SU-DHL-6 (cell line): ENCODE data around the gene IFIT3.

ENCODE experiments used
- H2AFZ ChIP-seq: fragments of 200-600 bp; sonication (generic); 2 replicates; pipeline ENCODE4 v1.6.1; 2014; ENCODE audit warnings: low read depth, mild to moderate bottlenecking, moderate library complexity, mixed read lengths, antibody characterized with exemption, low read length; ENCODE audit not compliant: severe bottlenecking
- H3F3A ChIP-seq: fragments of 200-600 bp; shearing (Covaris generic); 2 replicates; pipeline ENCODE4 v1.6.0; 2016; ENCODE audit warnings: antibody characterized with exemption, mild to moderate bottlenecking; ENCODE audit not compliant: insufficient read depth
- H3K27ac ChIP-seq: fragments of 200-600 bp; sonication (generic); 2 replicates; pipeline ENCODE4 v1.5.1; 2016; ENCODE audit warnings: low read depth, mild to moderate bottlenecking, low read length, moderate library complexity, mixed read lengths
- H3K27me3 ChIP-seq: fragments of 200-600 bp; sonication (generic), shearing (Covaris generic); 2 replicates; pipeline ENCODE4 v1.6.0; 2014; ENCODE audit warnings: mild to moderate bottlenecking, low read length
- H3K36me3 ChIP-seq: fragments of 200-600 bp; sonication (generic); 2 replicates; pipeline ENCODE4 v1.6.1; 2014; ENCODE audit warnings: mild to moderate bottlenecking, low read length, mixed read lengths
- H3K4me2 ChIP-seq: fragments of 300-600, 200-600 bp; shearing (Covaris generic), sonication (generic); 2 replicates; pipeline ENCODE4 v1.6.0; 2014; ENCODE audit warnings: low read length, low read depth, mild to moderate bottlenecking; ENCODE audit not compliant: poor library complexity, severe bottlenecking
- H3K4me3 ChIP-seq: fragments of 200-600 bp; sonication (generic); 2 replicates; pipeline ENCODE4 v1.5.1; 2014; ENCODE audit warnings: antibody characterized with exemption, low read length, mild to moderate bottlenecking, mixed read lengths; ENCODE audit not compliant: insufficient read depth, poor library complexity, severe bottlenecking
- H3K79me2 ChIP-seq: fragments of 200-600 bp; sonication (generic); 2 replicates; pipeline ENCODE4 v1.6.1; 2014; ENCODE audit warnings: mild to moderate bottlenecking, low read length, moderate library complexity; ENCODE audit not compliant: insufficient read depth
- H3K9ac ChIP-seq: fragments of 200-600 bp; sonication (generic); 2 replicates; pipeline ENCODE4 v1.7.0; 2014; ENCODE audit warnings: mild to moderate bottlenecking, low read length
- H3K9me2 ChIP-seq: fragments of 200-600 bp; sonication (generic); replicated peaks from 2 replicates; pipeline ENCODE4 v1.6.1; 2014; ENCODE audit warnings: low read length; ENCODE audit not compliant: insufficient read depth
- H3K9me3 ChIP-seq: fragments of 200-600 bp; sonication (generic); 2 replicates; pipeline ENCODE4 v1.6.1; 2014; ENCODE audit warnings: low read length, mixed read lengths; ENCODE audit not compliant: insufficient read depth
- H4K20me1 ChIP-seq: fragments of 200-600 bp; sonication (generic); 2 replicates; pipeline ENCODE4 v1.6.1; 2014; ENCODE audit warnings: low read depth, mild to moderate bottlenecking, antibody characterized with exemption, low read length, moderate library complexity, mixed read lengths
- EZH2phosphoT487 ChIP-seq: fragments of 200-600 bp; sonication (generic), shearing (Covaris generic); conservative IDR thresholded peaks from 2 replicates; pipeline ENCODE4 v1.6.1; 2018; ENCODE audit warnings: mild to moderate bottlenecking, antibody characterized with exemption, low read length, moderate library complexity, mixed read lengths
- TF ChIP-seq, protein P1 (sequence below): fragments of 200-600 bp; sonication (generic); IDR thresholded peaks from one replicate; pipeline ENCODE4 v1.5.1; 2017; ENCODE audit warnings: antibody characterized with exemption, mild to moderate bottlenecking, low read length, moderate library complexity; ENCODE audit not compliant: insufficient read depth, poor library complexity, severe bottlenecking

The IFIT3 gene

GRCh38 chr10:89345367-89346000 is 17.7 kb downstream of the IFIT3 start:
- no peak overlapping the region for H3K9ac ChIP-seq
- H3K9me2 ChIP-seq: no peaks in the 10 kb centered on the region
- H4K20me1 ChIP-seq: no peaks in the 10 kb centered on the region
- no peak overlapping the region for H2AFZ ChIP-seq
- H3K79me2 ChIP-seq: no peaks in the 10 kb centered on the region
- no peak overlapping the region for H3K4me2 ChIP-seq
- TF ChIP-seq, protein P1, sequence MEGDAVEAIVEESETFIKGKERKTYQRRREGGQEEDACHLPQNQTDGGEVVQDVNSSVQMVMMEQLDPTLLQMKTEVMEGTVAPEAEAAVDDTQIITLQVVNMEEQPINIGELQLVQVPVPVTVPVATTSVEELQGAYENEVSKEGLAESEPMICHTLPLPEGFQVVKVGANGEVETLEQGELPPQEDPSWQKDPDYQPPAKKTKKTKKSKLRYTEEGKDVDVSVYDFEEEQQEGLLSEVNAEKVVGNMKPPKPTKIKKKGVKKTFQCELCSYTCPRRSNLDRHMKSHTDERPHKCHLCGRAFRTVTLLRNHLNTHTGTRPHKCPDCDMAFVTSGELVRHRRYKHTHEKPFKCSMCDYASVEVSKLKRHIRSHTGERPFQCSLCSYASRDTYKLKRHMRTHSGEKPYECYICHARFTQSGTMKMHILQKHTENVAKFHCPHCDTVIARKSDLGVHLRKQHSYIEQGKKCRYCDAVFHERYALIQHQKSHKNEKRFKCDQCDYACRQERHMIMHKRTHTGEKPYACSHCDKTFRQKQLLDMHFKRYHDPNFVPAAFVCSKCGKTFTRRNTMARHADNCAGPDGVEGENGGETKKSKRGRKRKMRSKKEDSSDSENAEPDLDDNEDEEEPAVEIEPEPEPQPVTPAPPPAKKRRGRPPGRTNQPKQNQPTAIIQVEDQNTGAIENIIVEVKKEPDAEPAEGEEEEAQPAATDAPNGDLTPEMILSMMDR: no peak
- TF ChIP-seq EZH2phosphoT487: no peak
- 0 out of 2 replicates have a peak, but pooled peaks cover 3% of the 10 kb centered on the region for H3K27me3 ChIP-seq
- H3K9me3 ChIP-seq: no peaks in the 10 kb centered on the region
- no peaks in the 10 kb centered on the region for H3K36me3 ChIP-seq
- no peak overlapping the region for H3K4me3 ChIP-seq
- no peak overlapping the region for H3K27ac ChIP-seq
- H3F3A ChIP-seq: no peaks in the 10 kb centered on the region

- no peak overlapping the region for H3K4me2 ChIP-seq
Measured at GRCh38 chr10:89346405-89347254, 18.8 kb downstream of the IFIT3 start.

DNA sequence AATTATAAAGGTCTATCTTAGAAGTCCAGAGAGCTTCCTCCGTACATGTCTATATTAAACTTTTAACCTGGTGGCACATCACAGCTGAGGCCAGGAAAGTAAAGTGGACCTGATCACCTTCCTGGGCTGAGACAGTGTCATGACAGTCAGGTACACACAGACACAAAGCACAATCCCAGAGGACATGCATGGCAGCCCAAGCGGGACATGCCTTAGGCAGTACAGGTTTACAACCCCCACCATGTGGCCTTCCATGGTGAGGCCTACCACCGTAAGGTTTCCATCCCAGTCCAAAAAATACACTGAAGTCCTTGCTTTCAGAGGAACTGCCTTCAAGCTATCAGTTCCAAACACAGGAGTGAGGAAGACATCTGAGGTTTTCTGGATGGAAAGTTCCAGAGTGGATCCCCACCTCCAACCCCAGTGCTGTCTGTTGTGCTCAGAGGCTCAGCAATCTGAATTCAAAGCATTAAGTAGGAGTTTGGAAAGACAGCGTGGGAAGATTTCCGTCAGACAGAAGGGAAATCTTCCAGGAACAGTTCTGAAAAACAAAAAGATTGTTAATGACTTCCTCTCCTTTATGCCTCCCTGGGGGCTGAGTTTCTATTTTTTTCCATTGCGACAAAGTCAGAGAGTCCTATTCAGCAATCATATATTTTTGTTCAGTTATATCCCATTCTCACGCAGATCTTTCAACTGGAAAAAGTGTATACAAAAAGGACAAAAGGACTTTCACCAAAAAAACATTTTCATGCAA is 20.1 kb downstream of the IFIT3 start:
- H3K4me3 ChIP-seq: no peak overlapping the region
- H3K9me3 ChIP-seq: no peaks in the 10 kb centered on the region
- no peaks in the 10 kb centered on the region for H4K20me1 ChIP-seq
- H3K9ac ChIP-seq: no peak overlapping the region
- H3K36me3 ChIP-seq: no peaks in the 10 kb centered on the region
- no peak overlapping the region for H3K27ac ChIP-seq
- no peaks in the 10 kb centered on the region for H3K79me2 ChIP-seq
- H3F3A ChIP-seq: no peaks in the 10 kb centered on the region
- no peaks in the 10 kb centered on the region for H3K9me2 ChIP-seq
- no peaks in the 10 kb centered on the region for H3K27me3 ChIP-seq
- no peak for TF ChIP-seq EZH2phosphoT487
- TF ChIP-seq, protein P1: no peak
- no peak overlapping the region for H3K4me2 ChIP-seq
- no peak overlapping the region for H2AFZ ChIP-seq

More at GRCh38 chr10:89346405-89347254, 18.8 kb downstream of the IFIT3 start:
- TF ChIP-seq, protein P1: no peak
- no peak for TF ChIP-seq EZH2phosphoT487
- H4K20me1 ChIP-seq: no peaks in the 10 kb centered on the region
- H3K27ac ChIP-seq: no peak overlapping the region
- H2AFZ ChIP-seq: no peak overlapping the region
- no peaks in the 10 kb centered on the region for H3K9me2 ChIP-seq
- no peaks in the 10 kb centered on the region for H3K9me3 ChIP-seq
- no peak overlapping the region for H3K4me3 ChIP-seq
- no peaks in the 10 kb centered on the region for H3K79me2 ChIP-seq
- no peaks in the 10 kb centered on the region for H3F3A ChIP-seq
- no peak overlapping the region for H3K9ac ChIP-seq
- H3K27me3 ChIP-seq: 0 out of 2 replicates have a peak, but pooled peaks cover 3% of the 10 kb centered on the region
- no peaks in the 10 kb centered on the region for H3K36me3 ChIP-seq
